GM21360 (cell line): Measurements from ENCODE around the gene POLR2H.

Experiments
- ATAC-seq: cut with Tn5 transposase; IDR thresholded peaks from one replicate; pipeline ENCODE4 v1.9.1; 2021; ENCODE audit warnings: mild to moderate bottlenecking, moderate library complexity; ENCODE audit not compliant: unreplicated experiment

POLR2H gene

DNA sequence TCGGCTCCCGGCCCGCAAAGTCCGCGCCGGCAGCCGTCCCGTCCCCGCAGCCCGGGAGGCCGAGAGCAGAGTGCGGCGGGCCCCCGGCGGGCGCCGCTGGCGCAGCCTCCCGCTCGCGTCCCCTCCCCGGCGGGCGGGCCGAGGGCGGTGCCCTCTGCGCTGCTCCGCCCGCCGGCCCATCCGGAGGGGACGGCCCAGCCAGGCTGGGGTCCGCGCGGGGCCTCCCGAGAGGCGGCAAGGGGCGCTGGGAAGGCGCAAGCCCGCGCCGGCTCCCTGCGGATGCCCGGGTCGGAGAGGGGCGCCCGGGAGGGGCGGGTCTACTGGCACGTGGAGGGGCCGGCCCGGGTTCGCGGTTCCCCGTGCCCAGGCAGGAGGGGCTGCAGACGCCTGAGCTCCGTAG is at the start of gene POLR2H, which contains the start of gene CLCN2:
TSS of gene POLR2H (plus strand) at position 179 of the 400 bp plus-strand sequence. CDS start 1,783 bp downstream, outside the sequence.
TSS of gene CLCN2 (minus strand) at position 74 of the 400 bp plus-strand sequence. CDS start 126 bp downstream, outside the sequence.
- ATAC-seq = peak; percentile 34

GRCh38 chr3:184314363-184314699 is 47.2 kb upstream of the POLR2H start, which contains the start of gene EIF4G1:
Gene EIF4G1, plus strand, starts transcription at chr3:184314606. Its CDS starts 1,191 bp downstream, at chr3:184315797.
- ATAC-seq = peak; percentile 77

- peak; percentile 36 for ATAC-seq
Observed at GRCh38 chr3:184314700-184315542, 46.6 kb upstream of the POLR2H start.

GRCh38 chr3:184315543-184315867 is 46.0 kb upstream of the POLR2H start:
- peak; percentile 4 for ATAC-seq

- ATAC-seq = no peak
Observed at GRCh38 chr3:184315871-184316661, 45.4 kb upstream of the POLR2H start.

DNA sequence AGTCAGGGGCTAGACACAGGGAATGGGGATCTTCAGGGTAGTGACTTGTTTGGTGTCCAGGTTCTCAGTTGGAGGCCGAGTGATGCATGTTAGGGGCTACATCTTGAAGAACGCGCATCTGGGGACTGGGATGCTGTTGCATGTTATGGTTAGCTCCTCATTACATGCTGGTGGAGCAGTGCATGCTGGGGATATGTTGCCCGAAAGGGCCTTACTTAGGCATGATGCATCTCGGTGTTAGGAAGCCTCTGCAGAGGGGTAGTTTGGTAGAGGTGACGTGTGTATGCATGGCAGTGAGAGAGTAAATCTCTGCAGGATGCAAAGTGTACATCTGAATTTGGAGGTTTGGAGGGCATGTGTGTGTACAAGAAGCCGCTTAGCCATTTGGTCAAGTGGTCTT is 44.7 kb upstream of the POLR2H start:
- no peak for ATAC-seq

- no peak for ATAC-seq
Observed at GRCh38 chr3:184317201-184317600, 44.3 kb upstream of the POLR2H start.

DNA sequence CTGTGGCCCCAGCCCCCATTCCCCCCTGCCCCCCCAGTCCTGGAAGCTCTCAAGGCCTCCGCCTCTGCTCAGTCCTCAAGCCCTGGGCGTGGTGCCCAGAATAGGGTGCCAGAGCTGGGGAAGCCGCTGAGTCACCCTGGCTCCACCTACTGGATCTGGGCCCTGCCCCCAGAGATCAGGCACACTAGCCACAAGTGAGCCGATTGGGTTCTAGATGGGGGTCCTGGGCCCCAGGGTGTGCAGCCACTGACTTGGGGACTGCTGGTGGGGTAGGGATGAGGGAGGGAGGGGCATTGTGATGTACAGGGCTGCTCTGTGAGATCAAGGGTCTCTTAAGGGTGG is 41.4 kb upstream of the POLR2H start:
- no peak for ATAC-seq

- ATAC-seq = no peak
Observed at GRCh38 chr3:184321666-184322065, 39.8 kb upstream of the POLR2H start.

DNA sequence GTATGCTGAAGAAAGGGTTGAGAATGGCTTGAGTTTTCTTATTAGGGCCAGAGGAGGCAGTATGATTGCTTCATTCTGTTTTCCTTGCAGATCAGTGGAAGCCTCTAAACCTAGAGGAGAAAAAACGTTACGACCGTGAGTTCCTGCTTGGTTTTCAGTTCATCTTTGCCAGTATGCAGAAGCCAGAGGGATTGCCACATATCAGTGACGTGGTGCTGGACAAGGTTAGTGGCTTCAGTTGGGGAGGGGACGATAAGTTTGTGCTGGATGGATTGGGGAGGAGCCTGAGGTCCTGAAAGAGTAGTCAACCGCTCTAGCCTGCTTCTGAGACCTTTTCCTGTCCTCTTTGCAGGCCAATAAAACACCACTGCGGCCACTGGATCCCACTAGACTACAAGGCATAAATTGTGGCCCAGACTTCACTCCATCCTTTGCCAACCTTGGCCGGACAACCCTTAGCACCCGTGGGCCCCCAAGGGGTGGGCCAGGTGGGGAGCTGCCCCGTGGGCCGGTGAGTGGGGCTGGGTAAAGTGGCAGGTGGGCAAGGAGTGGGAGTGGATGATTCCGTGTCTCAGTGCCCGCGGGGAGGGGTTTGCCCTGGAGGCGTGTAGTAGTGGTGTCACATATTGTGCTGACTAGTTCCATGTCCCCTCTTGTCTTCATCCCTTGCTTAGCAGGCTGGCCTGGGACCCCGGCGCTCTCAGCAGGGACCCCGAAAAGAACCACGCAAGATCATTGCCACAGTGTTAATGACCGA is 38.6 kb upstream of the POLR2H start:
- no peak for ATAC-seq

GRCh38 chr3:184323696-184324095 is 37.8 kb upstream of the POLR2H start:
- no peak for ATAC-seq

GRCh38 chr3:184325269-184325668 is 36.2 kb upstream of the POLR2H start:
- ATAC-seq = no peak

GRCh38 chr3:184325715-184326369 is 35.7 kb upstream of the POLR2H start:
- ATAC-seq = no peak

- ATAC-seq = no peak
Observed at GRCh38 chr3:184327171-184327570, 34.3 kb upstream of the POLR2H start.

- ATAC-seq = no peak
Observed at GRCh38 chr3:184328516-184328915, 33.0 kb upstream of the POLR2H start.

DNA sequence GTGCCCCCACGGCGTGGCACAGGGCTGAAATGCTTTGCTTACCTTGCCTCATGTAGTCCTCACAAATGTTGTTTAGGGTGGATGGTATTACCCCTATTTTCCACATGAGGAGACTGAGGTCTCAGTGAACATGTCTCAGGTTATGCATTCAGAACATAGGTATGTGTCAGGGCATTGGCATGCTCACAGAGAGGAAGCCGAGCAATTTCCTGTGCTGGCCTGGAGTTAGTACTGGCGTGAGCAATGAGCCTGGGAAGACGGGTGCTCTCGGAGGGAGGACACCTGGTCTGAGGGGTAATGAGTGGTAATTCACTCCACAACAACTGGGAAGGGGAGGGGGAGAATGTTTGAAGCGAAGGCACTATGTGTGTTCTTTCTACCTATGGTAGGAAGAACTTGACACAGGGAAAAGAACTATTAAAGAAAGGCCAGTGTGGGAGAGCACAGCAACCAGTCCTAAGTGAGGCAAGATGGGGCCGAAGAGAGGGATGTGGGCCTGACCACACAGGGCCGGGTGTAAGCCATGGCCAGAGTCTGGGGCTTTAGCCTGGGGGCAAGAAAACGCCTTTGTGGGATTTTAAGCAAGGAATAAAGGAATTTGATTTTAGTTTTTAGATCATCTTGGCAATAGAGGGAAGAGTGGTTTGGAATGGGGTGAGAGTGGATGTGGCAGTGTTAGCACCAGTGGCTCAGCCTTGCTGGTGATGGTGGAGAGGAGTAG is 29.0 kb upstream of the POLR2H start:
- no peak for ATAC-seq

GRCh38 chr3:184333190-184333589 is 28.3 kb upstream of the POLR2H start:
- no peak for ATAC-seq

GRCh38 chr3:184333700-184334099 is 27.8 kb upstream of the POLR2H start:
- ATAC-seq = no peak

DNA sequence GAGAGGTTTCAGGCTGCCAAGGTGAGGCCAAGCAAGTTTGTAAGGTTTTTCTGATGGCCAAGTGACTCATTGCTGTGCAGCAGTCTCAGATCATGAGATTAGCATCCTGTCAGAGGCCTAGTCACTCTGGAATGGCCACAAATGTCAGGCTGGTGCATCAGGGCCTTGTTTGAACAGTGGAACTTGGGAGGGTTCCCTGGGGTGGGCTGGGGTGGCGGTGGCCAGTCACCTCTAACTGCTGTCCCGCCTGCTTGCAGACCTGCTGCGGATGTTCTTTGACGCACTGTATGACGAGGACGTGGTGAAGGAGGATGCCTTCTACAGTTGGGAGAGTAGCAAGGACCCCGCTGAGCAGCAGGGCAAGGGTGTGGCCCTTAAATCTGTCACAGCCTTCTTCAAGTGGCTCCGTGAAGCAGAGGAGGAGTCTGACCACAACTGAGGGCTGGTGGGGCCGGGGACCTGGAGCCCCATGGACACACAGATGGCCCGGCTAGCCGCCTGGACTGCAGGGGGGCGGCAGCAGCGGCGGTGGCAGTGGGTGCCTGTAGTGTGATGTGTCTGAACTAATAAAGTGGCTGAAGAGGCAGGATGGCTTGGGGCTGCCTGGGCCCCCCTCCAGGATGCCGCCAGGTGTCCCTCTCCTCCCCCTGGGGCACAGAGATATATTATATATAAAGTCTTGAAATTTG is 26.9 kb upstream of the POLR2H start:
- no peak for ATAC-seq

DNA sequence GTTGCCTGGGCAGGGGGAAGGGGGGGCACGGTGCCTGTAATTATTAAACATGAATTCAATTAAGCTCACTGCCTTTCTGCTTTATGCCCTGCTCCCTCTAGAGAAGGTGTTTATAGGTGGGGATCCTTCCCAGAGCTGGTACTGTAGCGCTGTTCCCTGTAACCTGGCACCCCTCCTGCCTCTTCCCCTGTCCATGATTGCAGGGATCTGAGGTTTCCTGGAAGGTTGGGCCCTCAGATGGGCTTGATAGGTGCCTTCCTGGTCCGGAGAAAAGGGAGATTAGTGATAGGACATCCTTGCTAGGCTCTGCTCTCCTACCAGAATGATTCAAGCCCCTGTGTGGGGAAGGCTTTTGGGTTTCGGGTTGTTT is 26.2 kb upstream of the POLR2H start:
- ATAC-seq = no peak
